Peyer's patch (tissue), 4 donors: Measurements from ENCODE around the gene RFX1.

ENCODE experiments used
- CTCF ChIP-seq, 6 experiments: fragments of 450-650 bp in 4 of 6; fragments of 200-600 bp in 2 of 6; sonication (generic) in 1 of 6; IDR thresholded peaks; one replicate each; pipeline ENCODE4 v1.5.1; 2017 to 2019; ENCODE audit warnings: antibody characterized with exemption in 6 of 6, mild to moderate bottlenecking in 3 of 6, moderate library complexity in 1 of 6
- POLR2A ChIP-seq, 2 donors: fragments of 450-650 bp; IDR thresholded peaks; one replicate each; pipeline ENCODE4 v1.5.1; 2017; ENCODE audit warnings: antibody characterized with exemption in 2 of 2, mild to moderate bottlenecking in 2 of 2, moderate library complexity in 2 of 2

- TF ChIP-seq CTCF (IDR thresholded peaks at IDR 0.05) (no peak), POLR2A (IDR thresholded peaks at IDR 0.05) (no peak)
These were observed 16.3 kb upstream of the RFX1 start for GRCh38 chr19:14022469-14022868.
